Activated T-helper 17 cell treated with anti-CD3 and anti-CD28 coated beads, Interleukin-2, amount 50 U/mL, for 72 hours (primary cell): ENCODE measurements around the gene SRSF7. TPM values are rescaled to one million over a fixed set of nuclear protein-coding genes. Genes with fewer than 3 reads are reported as not detected.
"Not testable (repeated sequence)": the region's sequence is repeated elsewhere in the genome, so short reads cannot be mapped to it uniquely, and the experiment has no call there.

Source experiments
- ATAC-seq: fragments of 150-1000 bp; cut with Tn5 transposase; replicated peaks from 2 replicates; pipeline ENCODE4 v1.10.0; 2021; ENCODE audit warnings: mild to moderate bottlenecking, moderate library complexity
- H3K27ac Mint-ChIP-seq: one replicate; pipeline ENCODE4 v1.8.0; 2022; ENCODE audit warnings: mixed read lengths
- H3K27me3 Mint-ChIP-seq: one replicate; pipeline ENCODE4 v1.8.0; 2022; ENCODE audit warnings: mixed read lengths
- H3K36me3 Mint-ChIP-seq: one replicate; pipeline ENCODE4 v1.8.0; 2022; ENCODE audit warnings: low read depth, mild to moderate bottlenecking, mixed read lengths
- H3K4me1 Mint-ChIP-seq: one replicate; pipeline ENCODE4 v1.8.0; 2022; ENCODE audit warnings: mixed read lengths
- H3K4me3 Mint-ChIP-seq: one replicate; pipeline ENCODE4 v1.8.0; 2022; ENCODE audit warnings: mild to moderate bottlenecking, mixed read lengths
- H3K9me3 Mint-ChIP-seq: one replicate; pipeline ENCODE4 v1.8.0; 2022; ENCODE audit warnings: mixed read lengths
- total RNA-seq, 2 donors: library from RNA; stranded (reverse); gene quantifications; one replicate each; pipeline ENCODE4 v1.2.3, GENCODE V29; 2022

The SRSF7 gene
- total RNA-seq, 2 donors from 2014 or later = 199 to 366 TPM

DNA sequence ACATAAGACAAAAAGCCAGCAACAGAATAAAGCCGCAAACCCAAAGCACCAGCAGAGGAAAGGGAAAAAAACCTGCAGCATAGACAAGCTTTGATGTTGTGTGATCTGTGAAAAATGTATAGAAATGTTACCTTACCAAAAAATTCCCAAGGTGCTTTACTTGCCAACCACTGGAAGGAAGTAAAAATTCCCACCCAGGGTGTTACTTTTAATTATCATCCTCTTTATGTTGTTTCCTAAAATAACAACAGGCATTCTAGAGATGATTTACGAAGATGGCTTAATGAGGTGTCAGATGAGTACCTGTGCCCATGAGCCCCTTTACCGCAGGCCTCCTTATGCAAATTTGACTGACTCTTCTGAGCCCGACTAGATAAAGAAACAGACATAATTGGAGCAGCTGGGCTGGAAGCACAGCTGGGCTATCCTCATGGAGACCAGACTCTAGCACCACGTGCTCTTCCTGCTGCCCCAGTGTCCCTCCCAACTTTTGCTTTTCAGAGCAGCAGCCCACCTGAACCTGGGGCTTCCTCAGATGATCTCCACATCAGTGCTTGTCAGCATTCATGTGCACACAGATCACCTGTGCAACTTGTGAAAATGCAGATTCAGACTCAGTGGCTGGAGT is 41.5 kb downstream of the SRSF7 start:
- Mint-ChIP-seq H3K27ac (peak overlapping the region; percentile 81), H3K4me1 (peaks cover 47% of the 10 kb centered on the region), H3K27me3 (no peaks in the 10 kb centered on the region), H3K4me3 (peak overlapping the region; percentile 75), H3K36me3 (peaks cover 93% of the 10 kb centered on the region), H3K9me3 (no peaks in the 10 kb centered on the region)
- ATAC-seq = peak; percentile 82

DNA sequence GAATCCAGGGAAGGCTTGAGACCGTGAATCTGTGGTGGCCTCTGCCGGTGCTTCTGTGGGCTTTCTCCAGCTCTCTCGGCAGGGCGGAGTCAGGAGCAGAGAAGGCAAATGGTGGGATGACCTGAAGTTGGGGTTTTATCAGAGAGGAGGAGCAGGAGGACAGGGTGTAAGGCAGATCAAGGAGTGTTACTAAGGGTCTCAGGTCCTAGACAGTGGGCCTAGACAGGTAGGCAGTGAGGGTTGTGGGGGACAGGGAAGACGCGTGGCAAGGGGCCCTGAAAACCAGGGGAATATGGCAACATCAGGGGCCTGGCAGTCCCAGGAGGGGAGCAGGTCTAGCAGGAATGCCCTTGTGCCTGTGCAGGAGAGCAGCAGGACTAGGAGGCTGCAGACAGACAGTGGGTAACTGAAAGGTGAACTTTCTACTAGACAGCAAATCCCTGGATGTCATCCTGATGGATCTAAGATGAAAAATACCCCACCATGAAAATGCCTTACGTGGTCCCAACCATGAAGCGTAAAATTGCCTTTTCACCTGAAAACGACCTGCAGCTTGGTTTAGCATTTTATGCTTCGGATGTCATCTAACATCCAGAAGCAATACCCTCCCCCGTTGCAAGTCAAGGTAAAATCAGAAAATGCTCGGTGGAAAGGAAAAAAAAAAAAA is 42.1 kb downstream of the SRSF7 start:
- peak overlapping the region; percentile 75 for H3K4me3 Mint-ChIP-seq
- H3K36me3 Mint-ChIP-seq = peaks cover 92% of the 10 kb centered on the region
- peak; percentile 14 for ATAC-seq
- peaks cover 41% of the 10 kb centered on the region for H3K4me1 Mint-ChIP-seq
- peak overlapping the region; percentile 81 for H3K27ac Mint-ChIP-seq
- H3K27me3 Mint-ChIP-seq = no peaks in the 10 kb centered on the region
- no peaks in the 10 kb centered on the region for H3K9me3 Mint-ChIP-seq

DNA sequence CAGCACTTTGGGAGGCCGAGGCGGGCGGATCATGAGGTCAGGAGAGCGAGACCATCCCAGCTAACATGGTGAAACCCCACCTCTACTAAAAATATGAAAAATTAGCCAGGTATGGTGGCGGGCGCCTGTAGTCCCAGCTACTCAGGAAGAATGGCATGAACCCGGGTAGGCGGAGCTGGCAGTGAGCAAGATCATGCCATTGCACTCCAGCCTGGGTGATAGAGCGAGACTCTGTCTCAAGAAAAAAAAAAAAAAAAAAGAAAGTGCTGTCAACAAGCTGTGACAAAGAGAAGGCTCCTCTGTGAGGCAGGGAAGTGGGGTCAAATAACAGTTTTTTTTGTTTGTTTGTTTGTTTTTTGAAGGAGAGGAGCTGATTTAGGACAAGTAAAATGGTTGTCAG is 42.7 kb downstream of the SRSF7 start:
- Mint-ChIP-seq H3K4me3 (peak overlapping the region; percentile 75), H3K4me1 (peaks cover 42% of the 10 kb centered on the region), H3K36me3 (peaks cover 89% of the 10 kb centered on the region), H3K27ac (peak overlapping the region; percentile 81)
- not testable (repeated sequence) for H3K27me3 Mint-ChIP-seq, H3K9me3 Mint-ChIP-seq
- ATAC-seq = peak; percentile 31

DNA sequence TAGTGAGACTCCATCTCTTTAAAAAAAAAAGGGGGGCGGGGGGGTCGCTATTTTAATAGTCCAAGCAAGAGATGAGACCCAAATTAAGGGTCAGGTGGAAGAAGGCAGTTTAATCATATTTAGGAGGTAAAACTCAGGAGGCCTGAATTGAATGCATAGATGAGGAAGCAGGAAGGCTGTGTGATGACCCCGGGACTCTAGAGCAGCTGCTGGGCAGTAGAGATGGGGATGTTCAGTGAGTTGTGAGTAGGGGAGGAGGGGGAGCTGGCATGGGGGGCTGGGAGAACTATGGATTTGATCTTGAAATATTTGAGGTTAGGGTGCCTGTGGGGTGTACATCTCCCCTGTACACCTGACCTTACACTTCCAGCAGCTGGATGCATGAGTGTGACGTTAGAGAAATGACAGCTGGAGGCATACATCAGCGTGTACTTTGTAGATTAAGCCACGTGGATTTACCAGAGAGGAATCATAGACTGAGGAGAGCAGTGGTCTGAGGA is 44.3 kb downstream of the SRSF7 start:
- Mint-ChIP-seq H3K27ac (peak overlapping the region; percentile 56), H3K4me1 (peaks cover 45% of the 10 kb centered on the region), H3K27me3 (no peaks in the 10 kb centered on the region), H3K9me3 (no peaks in the 10 kb centered on the region), H3K4me3 (peak overlapping the region; percentile 50), H3K36me3 (peaks cover 86% of the 10 kb centered on the region)
- ATAC-seq = no peak

DNA sequence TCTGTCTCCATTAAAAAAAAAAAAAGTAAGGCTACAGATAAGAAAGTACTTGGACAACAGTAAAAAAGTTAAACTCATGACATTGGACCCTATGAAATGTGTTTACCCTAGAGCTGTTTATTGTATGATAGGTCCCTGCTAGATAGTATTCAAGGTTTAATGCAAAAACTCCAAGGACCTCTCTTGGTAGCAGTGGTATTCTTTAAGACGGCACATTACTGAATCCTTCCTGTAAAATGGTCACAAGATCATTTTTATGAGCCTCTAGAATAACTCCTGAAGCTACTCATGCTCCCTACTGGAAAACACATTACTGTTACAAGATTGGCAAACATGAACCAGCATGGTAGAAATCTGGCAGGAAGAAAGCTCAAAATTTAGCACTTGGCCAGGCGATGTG is 46.5 kb downstream of the SRSF7 start:
- Mint-ChIP-seq H3K4me1 (peaks cover 51% of the 10 kb centered on the region), H3K27ac (no peak overlapping the region), H3K4me3 (no peak overlapping the region), H3K36me3 (peaks cover 86% of the 10 kb centered on the region), H3K9me3 (no peaks in the 10 kb centered on the region), H3K27me3 (no peaks in the 10 kb centered on the region)
- ATAC-seq = no peak

DNA sequence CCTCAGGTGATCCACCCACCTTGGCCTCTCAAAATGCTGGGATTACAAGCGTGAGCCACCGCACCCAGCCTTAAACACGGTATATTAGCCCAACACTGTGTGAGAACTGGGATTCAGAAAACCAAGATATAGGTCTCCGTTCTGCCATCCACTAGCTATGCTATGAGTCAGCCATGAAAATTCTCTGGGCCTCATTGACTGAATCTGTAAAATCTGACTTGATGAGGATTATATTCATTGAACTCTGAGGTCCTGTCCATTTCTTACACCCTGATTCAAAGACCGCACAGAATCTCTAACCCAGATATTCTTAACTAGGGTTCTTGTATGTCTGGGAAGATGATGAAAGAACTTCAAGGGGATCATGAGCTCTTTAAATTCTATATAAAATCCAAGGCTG is 47.8 kb downstream of the SRSF7 start:
- Mint-ChIP-seq H3K4me1 (peaks cover 42% of the 10 kb centered on the region), H3K36me3 (peaks cover 79% of the 10 kb centered on the region), H3K4me3 (peak overlapping the region; percentile 42)
- ATAC-seq, H3K9me3 Mint-ChIP-seq, H3K27me3 Mint-ChIP-seq, H3K27ac Mint-ChIP-seq: not testable (repeated sequence)

DNA sequence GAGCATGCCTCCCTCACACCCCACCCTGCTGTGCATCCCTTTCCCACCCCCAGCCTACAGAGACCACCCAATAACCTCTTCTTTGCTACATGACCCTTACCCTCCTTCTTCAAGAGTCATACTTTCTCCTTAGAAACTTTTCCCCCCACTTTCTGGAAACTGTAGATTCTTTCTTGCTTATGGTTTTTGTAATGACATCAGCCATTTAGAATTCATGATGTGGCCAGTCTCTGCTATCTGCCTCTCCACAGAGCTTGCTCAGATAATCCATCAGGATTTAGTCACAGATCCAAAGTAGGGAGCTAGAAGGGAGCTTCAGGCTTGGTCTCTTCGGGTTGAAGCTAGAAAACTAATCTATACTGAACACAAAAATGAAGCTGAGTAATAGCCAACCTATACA is 48.7 kb downstream of the SRSF7 start:
- peak overlapping the region; percentile 87 for H3K4me3 Mint-ChIP-seq
- H3K27ac Mint-ChIP-seq = peak overlapping the region; percentile 88
- ATAC-seq = peak; percentile 5
- peaks cover 44% of the 10 kb centered on the region for H3K4me1 Mint-ChIP-seq
- no peaks in the 10 kb centered on the region for H3K27me3 Mint-ChIP-seq
- H3K36me3 Mint-ChIP-seq = peaks cover 79% of the 10 kb centered on the region
- H3K9me3 Mint-ChIP-seq = no peaks in the 10 kb centered on the region

DNA sequence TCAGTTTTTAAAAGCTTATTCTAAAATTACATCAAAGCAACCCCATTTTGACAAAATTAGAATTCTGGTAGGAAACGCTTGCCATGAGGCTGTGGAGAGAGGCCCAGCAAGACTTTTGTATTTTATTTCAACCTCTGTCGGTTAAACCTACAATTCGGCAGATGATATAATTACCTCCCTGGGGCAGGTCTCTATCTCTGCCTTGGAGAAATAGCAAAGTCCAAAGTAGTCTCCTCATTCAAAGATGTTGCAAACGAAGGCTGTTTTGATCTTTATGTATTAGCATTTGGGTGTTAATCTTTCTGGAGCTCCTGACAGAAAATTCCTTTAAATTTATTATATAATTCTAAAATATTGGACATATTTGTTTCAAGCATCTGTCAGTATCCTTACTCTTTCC is 49.6 kb downstream of the SRSF7 start:
- Mint-ChIP-seq H3K27ac (peak overlapping the region; percentile 88), H3K4me1 (peaks cover 39% of the 10 kb centered on the region), H3K9me3 (no peaks in the 10 kb centered on the region), H3K36me3 (peaks cover 79% of the 10 kb centered on the region), H3K4me3 (peak overlapping the region; percentile 87), H3K27me3 (no peaks in the 10 kb centered on the region)
- ATAC-seq = no peak

DNA sequence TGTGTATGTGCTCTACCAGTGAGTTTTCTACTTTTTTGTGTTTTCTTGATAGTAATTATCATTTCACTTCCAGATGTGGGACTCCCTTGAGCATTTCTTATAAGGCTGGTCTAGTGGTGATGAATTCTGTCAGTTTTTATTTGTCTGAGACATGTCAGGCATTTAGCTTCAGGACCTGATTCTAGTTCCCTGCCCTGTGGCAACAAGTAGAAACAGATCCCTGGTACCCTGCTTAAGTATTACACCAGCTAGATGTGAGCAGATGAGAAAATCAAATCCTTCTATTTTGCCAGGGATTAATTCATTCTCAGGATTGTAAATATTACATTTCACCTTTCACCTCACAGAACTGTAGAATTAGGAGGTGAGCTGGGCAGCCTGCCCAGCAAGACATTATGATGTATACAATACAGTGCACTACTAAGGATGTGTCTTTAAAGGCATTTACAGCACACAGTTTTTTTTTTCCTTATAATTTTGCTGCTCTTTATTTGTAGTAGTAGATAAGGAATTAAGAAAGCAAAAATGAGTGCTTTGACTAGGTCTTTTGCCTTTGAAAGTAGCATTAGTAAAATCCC is 50.2 kb downstream of the SRSF7 start:
- Mint-ChIP-seq H3K36me3 (peaks cover 83% of the 10 kb centered on the region), H3K27ac (peak overlapping the region; percentile 88), H3K4me3 (peak overlapping the region; percentile 87), H3K9me3 (no peaks in the 10 kb centered on the region), H3K4me1 (peaks cover 41% of the 10 kb centered on the region), H3K27me3 (no peaks in the 10 kb centered on the region)
- ATAC-seq = no peak

DNA sequence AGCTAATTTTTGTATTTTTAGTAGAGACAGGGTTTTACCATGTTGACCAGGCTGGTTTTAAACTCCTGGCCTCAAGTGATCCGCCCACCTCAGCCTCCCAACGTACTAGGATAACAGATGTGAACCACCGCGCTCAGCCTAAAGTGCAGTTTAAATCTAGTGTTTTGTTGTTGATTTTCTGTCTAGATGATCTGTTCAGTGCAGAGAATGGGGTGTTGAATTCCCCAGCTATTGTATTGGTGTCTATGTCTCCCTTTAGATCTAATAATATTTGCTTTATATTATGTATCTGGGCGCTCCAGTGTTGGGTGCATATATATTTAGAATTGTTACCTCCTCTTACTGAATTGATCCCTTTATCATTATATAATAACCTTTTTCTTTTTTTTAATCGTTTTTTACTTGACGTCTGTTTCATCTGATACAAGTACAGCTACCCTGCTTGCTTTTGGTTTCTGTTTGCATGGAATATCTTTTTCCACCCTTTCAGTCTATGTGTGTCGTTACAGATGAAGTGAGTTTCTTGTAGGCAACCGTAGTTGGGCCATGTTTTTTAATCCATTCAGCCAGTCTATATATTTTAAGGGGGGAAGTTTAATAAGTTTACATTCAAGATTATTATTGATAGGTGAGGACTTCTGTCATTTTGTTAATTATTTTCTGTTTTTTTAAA is 50.9 kb downstream of the SRSF7 start:
- H3K4me3 Mint-ChIP-seq = peak overlapping the region; percentile 87
- H3K27me3 Mint-ChIP-seq = no peaks in the 10 kb centered on the region
- peaks cover 38% of the 10 kb centered on the region for H3K4me1 Mint-ChIP-seq
- H3K9me3 Mint-ChIP-seq = no peaks in the 10 kb centered on the region
- H3K36me3 Mint-ChIP-seq = peaks cover 83% of the 10 kb centered on the region
- ATAC-seq = peak; percentile 66
- peak overlapping the region; percentile 88 for H3K27ac Mint-ChIP-seq

DNA sequence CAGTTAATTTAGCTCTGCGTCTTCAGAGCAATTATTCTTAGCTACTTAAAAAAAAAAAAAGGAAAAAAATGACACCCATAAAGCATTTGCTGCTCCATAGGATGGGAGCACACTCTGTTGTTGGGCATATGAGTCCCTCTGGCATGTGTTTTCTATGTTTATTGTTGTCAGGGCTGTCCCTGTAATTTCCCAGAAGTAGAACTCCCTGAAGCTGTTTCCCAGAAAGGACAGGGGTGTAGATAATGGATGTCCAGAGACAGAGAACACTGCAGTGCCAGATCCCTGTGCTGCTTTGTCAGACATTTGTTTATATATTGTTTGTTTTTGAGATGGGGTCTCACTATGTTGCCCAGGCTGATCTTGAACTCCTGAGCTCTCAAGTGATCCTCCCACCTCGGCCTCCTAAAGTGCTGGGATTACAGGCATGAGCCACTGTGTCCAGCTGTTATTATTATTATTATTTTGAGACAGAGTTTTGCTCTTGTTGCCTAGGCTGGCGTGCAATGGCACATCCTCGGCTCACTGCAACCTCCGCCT is 52.6 kb downstream of the SRSF7 start:
- no peak for ATAC-seq
- Mint-ChIP-seq H3K9me3 (no peaks in the 10 kb centered on the region), H3K27ac (peak overlapping the region; percentile 99), H3K4me3 (peak overlapping the region; percentile 79), H3K4me1 (peaks cover 42% of the 10 kb centered on the region), H3K27me3 (no peaks in the 10 kb centered on the region), H3K36me3 (peaks cover 86% of the 10 kb centered on the region)

DNA sequence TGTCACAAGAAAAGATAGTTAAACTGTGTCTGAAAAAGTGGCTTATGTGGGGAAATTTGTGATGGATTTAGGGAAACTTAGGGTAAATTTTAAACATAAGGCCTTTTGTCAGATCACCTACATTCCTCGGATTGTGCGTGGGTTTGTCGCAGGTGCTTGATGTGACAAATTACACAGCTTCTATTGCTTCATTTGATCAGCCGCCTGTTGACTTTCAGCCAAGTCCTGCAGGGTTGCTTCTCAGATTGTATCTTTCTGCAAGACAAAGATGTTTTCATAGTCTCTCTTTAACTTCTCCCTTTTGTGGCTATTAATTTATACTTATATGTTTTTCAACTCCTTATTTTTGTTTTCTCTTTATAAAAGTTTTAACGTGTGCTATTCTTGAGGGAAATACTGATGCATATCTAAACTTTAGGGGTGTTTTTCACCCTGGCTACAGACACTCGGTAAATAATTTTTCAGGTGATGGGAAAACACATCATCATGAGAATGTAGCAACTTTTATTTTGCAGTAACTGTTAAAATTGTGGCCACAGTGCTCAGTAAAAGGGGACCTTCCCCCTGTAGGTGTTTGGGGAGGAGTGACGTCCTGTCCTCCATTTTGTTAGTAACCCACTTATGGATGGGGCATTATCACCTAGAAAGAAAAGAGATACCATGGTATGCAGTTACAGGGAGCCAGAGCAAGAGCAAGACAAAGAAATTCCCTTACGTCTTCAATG is 53.9 kb downstream of the SRSF7 start:
- Mint-ChIP-seq H3K4me1 (peaks cover 45% of the 10 kb centered on the region), H3K27ac (peak overlapping the region; percentile 99), H3K4me3 (peak overlapping the region; percentile 79)

More for the DNA sequence above, 53.9 kb downstream of the SRSF7 start:
- Mint-ChIP-seq H3K36me3 (peaks cover 89% of the 10 kb centered on the region), H3K27me3 (no peaks in the 10 kb centered on the region), H3K9me3 (no peaks in the 10 kb centered on the region)
- ATAC-seq = peak; percentile 63
